NOMO-1 (cell line): ENCODE measurements around the gene DAGLA.

ENCODE experiments used
- DNase-seq, 2 experiments: peaks; one replicate each; lab custom pipeline; 2025; ENCODE audit not compliant: unreplicated experiment in 2 of 2; lab: John Stamatoyannopoulos, UW

The DAGLA gene

GRCh38 chr11:61775606-61776554, 95.7 kb downstream of the DAGLA start:
- DNase-seq, result no peak

GRCh38 chr11:61776561-61777075, 96.4 kb downstream of the DAGLA start:
- DNase-seq, result peak; percentile 38 to 58

- no peak for DNase-seq
These were observed 97.3 kb downstream of the DAGLA start for GRCh38 chr11:61777234-61778090.

- DNase-seq, result no peak
These were observed 98.2 kb downstream of the DAGLA start for GRCh38 chr11:61778357-61778886.

- no peak for DNase-seq
These were observed 98.9 kb downstream of the DAGLA start for GRCh38 chr11:61778920-61779650.

DNA sequence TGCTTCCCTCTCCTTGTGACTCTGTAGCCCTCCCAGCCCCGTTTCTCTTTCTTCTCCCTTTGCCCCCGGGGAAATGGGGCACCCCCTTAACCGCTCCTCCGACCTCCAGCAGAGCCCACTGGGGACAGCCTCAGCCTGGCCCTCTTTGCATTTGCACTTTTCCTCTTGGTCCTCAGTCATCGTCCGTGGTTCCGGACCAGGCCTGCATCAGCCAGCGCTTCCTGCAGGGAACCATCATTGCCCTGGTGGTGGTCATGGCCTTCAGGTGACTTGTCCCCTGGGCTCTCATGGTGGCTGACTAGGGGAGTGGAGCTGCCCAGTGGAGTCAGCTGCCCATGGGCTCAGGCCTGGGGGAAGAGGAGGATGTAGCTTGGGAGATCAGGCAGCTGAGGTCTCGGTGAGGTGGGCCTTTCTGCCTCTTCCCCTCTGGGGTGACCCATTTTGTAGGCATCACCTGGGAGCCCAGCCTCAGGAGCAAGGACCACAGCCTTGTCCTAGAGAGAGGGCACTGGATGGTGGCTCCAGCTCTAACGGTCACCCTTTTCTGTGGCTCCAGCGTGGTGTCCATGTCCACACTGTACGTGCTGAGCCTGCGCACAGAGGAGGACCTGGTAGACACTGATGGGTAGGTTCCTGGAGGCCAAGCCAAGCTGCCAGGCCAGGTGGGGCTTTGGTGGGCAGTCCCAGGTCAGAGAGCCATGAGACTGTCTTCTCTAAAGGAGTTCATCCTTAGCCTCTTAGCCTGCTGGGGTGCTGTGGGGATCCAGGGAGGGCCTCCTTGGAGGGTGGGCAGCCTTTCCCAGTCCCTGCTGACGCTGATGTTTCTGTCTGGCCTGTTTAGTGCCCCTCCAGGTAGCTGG, 99.7 kb downstream of the DAGLA start:
- no peak for DNase-seq

- no peak for DNase-seq
These were observed 100.5 kb downstream of the DAGLA start for GRCh38 chr11:61780581-61781162.

GRCh38 chr11:61781585-61781984, 101.4 kb downstream of the DAGLA start:
- DNase-seq, result no peak

- no peak for DNase-seq
These were observed 102.1 kb downstream of the DAGLA start for GRCh38 chr11:61782299-61782698.

- no peak for DNase-seq
These were observed 102.7 kb downstream of the DAGLA start for GRCh38 chr11:61782841-61783240.

GRCh38 chr11:61783717-61784505, 103.7 kb downstream of the DAGLA start:
- no peak for DNase-seq

GRCh38 chr11:61784506-61784805, 104.3 kb downstream of the DAGLA start:
- no peak for DNase-seq

DNA sequence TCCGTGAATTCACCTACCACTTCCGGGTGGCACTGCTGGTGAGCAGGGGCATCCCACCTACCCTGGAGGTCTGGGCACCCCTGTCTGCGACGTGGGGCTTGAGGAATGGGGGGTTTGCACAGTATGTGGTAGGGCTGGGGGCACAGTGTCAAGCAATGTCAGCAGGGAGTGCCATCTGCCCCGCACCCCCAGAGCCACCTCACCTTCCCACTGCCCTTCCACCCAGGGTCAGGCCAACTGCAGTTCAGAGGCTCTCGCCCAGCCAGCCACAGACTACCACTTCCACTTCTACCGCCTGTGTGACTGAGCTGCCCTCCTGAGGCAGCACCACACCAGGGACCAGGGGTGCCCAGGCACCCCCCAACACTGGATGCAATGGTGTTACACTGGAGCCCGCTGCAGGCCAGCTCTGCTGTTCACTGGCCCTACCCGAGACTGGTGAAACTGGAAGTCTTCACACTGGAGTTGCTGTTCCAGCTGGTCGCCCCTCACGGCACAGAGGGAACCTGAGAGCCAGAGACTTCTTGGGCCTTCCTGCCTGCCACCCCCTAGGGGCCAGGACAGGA, 105.7 kb downstream of the DAGLA start:
- DNase-seq, result no peak

- DNase-seq, result peak in 1 of 2 experiments; percentile 15
These were observed 107.8 kb downstream of the DAGLA start for GRCh38 chr11:61787928-61788491.

GRCh38 chr11:61791737-61792309, 111.6 kb downstream of the DAGLA start:
- DNase-seq, result peak; percentile 46 to 56

GRCh38 chr11:61792310-61793082, 112.3 kb downstream of the DAGLA start, which contains the start of the genes FEN1 and TMEM258:
Gene FEN1, plus strand, starts transcription at chr11:61792911. Its CDS starts 2,451 bp downstream, at chr11:61795362.
Gene TMEM258, minus strand, starts transcription at chr11:61792599. Its CDS starts 41 bp downstream, at chr11:61792558.
- peak; percentile 91 to 97 for DNase-seq
